ENCODE results near the gene ZNF385B. TPM values are rescaled to one million over a fixed set of nuclear protein-coding genes. Genes with fewer than 3 reads are reported as not detected.
"Not testable (repeated sequence)": the region's sequence is repeated elsewhere in the genome, so short reads cannot be mapped to it uniquely, and the experiment has no call there.

ZNF385B gene
- total RNA-seq = not detected

DNA sequence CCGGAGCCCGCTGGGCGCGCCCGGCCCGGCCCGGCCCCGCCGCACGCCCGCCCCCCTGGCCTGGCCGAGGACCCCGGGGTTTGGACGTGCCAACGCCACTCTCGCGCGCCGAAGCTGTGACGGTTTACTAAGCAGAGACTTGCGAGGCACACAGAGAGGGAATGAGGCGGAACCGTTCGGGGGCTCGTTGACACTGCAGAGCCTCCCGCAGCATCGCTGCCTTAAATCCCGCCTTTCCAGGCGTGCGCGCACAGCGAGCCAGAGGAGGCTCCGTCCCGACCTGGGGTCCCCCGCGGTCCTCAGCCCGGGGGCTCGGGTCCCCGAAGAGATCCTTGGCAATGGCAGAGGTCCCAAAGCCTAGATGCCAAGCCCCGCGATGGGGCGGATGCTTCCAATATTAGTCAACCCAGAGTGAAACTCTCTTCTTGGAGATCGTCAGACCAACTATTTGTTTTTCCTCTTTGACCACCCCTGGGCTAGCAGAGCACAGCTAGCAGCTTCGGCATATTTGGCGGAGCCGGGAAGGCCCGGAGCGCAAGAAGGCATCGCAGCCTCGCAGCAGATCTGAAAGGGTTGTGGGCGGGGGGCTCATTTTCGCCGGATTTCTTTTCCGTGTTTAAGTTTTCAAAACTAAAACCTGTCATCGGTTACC lies at the start of gene ZNF385B:
Gene ZNF385B (minus strand): TSS at position 197 of the 652 bp plus-strand sequence.
- no peak for DNase-seq

DNA sequence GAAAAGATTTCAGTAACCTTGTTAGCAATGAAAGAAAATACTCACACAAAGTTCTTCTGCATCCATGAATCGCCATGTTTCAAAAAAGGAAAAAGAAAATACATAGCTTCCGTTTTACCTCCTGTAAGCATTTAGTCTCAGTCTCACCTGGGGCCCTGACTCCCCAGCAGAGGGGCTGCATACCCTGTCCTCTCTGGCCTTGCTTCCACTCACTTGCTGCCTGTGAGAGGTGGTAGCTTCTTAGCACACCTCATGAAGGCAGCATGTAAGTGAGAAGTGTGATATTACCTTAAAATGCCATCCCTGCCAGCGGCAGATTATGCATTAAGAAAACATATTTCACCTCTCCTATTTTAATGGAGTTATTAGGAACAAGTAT lies 49.3 kb upstream of the ZNF385B start:
- DNase-seq = no peak

DNA sequence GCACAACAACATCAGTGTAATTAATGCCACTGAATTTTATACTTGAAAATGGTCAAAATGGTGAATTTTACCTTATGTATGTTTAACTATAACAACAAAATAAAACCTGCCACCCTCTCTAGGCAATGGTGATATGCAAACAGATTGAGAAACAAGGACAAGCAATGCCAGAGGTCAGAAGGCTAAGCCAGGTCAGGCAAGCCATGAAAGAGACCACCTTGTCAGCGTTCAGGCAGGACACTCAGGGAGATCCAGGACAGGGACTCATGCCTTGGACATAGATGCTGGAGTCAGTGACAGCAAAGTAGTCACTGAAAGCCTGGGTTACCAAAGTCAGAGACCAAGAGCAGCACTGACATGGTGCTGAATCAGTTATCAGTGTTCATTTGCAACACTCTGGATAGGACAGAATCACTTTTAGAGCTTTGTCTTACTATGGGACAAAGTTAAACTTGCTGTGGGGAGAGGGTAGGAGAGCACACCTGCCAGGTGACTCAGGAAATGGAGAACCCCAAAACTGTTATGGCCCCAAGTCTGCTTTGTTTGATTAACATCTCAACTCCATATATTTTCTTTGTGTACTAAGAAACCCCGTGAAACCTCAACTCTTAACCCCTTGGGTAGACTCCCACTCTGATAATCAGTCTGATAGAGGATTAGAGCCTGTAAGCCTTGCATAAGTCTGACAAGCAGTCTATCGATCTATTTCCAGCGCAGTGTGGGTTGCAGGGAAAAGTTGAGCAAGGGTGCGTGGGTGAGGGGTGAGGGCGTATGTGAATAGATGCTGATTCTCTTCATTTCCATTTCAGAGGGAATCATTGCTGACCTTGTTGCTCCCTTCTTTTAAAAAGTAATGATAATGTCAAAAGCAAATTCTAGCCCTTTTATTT lies 48.7 kb upstream of the ZNF385B start:
- DNase-seq = no peak

DNA sequence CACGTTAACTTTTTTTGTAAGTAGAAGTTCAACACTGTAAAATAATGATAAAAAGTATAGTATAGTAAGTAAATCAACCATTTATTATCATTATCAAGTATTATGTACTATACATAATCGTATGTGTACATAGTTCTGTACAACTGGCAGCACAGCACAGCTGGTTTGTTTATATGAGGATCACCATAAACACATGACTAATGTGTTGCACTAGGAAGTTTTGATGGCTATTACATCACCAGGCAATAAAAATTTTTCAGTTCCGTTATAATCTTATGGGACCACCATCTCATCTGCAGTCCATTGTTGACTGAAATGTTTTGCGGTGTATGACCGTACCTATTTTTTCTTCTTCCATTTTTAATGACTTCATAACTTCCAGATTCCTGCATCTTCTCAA lies 39.2 kb upstream of the ZNF385B start:
- DNase-seq = no peak

DNA sequence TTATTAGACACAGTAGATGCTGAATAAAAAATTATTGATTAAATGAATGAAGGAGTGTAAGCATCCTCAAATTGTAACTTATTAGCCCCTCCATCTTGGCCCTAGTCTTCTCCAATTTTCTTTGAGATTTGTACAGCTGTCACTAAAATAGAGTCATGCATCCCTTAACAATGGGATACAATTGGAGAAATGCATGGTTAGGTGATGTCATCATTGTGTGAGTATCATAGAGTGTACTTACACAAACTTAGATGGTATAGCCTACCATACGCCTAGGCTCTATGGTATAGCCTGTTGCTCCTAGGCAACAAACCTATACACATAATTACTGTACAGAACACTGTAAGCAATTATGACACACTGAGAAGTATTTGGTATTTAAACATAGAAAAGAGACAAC lies 38.3 kb upstream of the ZNF385B start:
- DNase-seq = no peak

DNA sequence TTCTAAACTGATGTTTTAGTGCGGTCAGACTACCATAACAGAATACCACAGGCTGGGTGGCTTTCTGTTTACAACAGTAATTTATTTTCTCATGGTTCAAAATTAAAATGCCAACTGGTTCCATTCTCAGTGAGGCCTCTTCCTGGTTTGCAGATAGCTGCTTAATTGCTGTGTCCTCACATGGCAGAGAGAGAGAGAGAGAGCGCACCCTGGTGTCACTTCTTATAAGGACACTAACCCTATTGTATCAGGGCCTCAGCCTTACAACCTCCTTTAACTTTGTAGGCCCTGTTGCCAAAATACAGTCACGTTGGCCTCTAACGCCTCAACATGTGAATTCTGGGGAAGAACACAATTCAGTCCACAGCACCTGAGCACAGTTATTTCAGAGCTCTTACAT lies 37.5 kb upstream of the ZNF385B start:
- DNase-seq = no peak

DNA sequence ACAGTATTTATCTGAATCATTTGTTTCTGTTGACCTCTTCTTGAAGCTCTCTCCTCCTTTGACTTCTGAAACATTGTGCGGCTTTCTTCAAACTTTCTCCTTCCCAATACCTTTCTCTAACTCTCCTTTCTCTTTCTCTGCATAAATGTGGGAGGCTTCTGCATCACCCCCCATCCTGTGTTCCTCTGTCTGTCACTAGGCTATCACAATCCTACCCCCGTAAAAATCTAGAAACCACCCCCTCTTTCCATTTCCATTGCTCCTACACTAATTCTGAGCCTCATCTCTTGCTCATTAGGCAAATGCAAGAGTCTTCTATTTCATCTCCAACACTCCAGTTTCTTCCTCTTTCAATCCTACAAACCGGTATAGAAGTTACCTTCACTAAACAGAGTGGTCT lies 32.2 kb upstream of the ZNF385B start:
- DNase-seq = no peak

DNA sequence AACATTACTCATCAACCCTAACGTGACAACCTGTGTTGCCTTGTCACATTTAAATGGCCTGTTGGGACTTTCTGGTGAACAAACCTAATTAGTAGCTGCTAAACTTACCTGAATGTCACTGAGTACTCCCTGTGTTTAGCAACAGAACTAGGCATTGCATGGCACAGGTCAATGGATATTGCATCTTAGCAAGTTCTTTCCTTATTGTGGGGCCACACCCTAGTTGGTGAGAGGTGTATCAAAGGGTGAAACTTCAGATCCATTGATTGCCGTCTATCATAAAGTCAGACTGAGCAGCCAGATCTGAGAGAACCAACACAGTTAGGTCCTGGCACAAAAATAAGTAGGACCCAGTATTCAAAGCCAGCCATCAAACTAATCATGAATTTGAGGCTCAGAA lies 29.8 kb upstream of the ZNF385B start:
- no peak for DNase-seq

DNA sequence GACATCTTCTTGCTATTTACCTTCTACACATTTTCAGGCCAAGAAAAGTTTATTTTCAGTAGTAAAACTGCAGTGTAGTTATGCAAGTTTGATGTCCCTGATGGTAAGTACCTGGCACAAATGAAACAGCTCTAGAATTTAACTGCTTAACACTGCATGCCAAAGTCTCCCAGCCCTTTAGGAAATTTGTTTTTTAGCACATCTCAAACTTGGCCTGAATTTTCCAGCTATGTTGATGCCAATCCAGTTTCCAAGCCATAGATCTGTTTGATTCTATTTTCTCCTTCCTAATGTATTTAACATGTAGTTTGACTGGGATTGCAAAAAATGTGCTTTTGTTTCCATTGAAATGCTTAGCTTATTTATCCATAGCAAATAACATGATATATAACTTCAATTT lies 29.3 kb upstream of the ZNF385B start:
- DNase-seq = no peak

DNA sequence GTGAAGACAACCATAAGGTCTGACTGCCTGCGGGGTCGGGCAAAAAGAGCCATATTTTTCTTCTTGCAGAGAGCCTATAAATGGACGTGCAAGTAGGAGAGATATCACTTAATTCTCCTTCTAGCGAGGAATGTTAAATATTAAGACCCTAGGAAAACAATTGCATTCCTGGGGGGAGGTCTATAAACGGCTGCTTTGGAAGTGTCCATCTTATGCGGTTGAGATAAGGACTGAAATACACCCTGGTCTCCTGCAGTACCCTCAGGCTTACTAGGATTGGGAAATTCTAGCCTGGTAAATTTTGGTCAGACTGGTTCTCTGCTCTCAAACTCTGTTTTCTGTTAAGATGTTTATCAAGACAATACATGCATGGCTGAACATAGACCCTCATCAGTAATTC lies 27.2 kb upstream of the ZNF385B start:
- not testable (repeated sequence) for DNase-seq

DNA sequence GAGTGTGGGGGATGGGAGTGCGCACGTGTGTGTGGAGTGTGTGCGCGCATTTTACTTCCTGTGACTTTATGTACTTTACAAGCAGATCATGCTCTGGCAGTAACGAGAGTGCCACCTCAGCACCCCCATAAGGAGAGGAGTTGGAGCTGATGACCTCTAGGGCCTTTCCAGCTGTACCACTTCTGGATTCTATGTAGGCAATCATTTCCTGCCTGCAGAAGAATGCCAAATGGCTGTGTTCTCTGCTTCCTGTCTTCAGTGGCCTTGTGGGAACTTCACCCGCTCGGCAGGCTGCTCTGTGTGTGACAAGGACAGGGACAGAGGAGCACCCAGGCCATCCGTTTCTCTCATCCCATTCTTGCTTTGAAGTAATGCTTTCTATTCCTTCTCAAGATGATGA lies 22.8 kb upstream of the ZNF385B start:
- no peak for DNase-seq

DNA sequence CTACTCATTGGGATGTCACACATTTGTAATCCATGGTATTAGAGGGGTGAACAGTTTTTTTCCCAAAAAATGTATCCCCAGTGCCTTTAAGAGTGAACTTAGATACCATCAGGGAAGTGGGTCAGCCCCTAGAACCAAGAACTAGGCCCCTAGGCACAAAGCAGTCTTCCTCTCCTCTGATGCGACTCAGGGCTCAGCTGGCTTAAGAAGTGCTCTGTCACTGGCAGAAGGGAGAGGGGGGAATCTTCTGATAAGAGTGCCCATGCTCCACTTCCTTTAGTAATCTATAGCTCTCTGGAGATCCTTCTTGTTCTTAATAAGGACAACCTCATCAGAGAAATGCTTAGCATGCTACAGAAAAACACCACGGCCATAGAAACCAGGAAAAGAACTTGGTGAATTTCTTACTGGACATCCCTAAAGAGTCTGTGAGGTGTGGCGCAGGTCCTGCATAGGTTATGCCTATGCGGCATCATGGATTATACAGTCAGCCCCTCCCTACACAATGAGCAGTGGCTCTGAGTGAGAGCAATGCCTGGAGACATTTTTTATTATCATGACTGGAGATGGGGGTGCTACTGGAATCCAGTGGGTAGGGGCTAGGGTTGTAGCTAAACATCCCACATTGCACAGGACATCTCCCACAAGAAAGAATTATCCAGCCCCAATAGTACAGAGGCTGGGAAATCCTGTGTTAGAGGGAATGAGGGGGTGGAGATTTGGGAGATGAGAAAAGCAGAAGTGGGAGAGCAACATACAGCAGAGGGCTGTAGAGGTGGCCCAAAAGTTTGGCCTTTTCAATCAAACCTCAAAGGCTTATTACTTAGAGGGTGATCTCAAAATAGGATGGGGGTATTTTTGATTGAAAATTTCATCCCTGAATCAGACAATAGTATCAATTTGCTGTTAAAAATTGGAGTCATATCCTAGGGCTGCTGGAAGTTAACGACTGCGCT lies 21.7 kb upstream of the ZNF385B start:
- no peak for DNase-seq

DNA sequence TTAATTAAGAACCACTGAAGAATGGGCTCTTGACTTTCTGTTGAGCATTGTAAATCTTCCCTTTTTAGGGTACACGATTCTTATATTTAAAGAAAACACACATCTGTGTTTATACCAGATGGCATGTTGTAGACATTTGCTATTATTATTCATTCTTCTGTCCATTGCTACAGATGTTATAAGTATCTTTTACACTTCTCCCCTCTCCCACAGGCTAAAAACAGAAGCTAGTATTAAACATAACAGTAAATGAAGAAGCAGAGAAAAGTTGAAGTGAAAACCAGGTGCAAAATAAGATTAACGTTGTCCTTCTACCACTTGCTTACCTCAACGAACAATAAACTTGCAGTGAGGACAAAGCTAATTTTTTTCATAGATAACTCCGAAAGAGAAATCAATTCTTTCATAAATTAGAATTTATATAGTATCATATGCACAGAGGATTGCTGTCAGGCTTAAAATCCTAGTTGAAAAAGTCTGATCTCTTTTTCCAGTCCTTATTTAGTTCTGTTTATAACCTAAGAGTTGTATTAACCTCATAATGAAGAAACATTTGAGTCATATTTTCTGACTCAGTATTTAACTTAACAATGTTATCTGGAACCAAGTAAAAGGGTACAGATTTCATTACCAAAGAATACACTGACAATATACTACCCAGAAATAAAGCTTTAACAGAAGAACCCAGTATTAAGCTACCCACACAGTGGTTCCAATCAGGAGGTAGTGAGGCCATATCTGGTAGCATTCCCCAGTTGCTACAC lies 16.4 kb upstream of the ZNF385B start:
- no peak for DNase-seq

DNA sequence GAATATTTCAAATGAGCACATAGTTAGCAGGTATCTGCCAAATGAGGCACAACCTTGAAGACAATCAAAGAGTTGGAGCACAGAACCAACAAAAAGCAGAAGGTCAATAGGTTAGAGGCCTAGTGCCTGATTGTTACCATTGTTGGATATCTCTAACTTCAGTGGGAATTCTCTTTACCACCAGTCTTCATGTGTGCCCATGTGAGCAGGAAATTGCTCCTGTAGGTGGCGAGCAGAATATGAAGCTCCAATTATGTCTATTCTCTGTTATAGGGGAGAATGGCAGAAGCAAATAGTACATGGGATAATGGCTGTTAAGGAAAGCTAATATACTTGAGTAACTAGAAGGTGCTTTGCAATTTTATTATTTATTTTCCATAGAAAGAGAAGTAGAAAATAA lies 14.9 kb upstream of the ZNF385B start:
- DNase-seq = no peak

DNA sequence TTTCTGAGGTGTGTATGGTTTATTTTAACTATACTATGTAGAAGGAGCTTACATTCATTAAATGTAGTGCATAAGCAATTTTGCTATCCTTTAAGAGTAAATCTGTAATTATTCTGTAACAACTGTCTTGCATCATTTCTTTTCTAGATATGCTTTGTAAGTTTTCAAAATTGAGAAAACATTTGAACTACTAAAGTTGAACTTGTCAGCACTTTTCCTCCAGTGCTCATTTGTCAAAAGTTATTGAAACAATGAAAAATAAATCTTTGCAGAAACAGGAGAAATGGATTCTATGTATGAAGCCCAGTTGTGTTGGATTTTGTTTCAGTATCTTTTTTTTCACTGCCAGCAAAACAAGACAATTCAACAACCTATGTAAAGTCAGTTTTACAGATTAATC lies 14.5 kb upstream of the ZNF385B start:
- DNase-seq = no peak

DNA sequence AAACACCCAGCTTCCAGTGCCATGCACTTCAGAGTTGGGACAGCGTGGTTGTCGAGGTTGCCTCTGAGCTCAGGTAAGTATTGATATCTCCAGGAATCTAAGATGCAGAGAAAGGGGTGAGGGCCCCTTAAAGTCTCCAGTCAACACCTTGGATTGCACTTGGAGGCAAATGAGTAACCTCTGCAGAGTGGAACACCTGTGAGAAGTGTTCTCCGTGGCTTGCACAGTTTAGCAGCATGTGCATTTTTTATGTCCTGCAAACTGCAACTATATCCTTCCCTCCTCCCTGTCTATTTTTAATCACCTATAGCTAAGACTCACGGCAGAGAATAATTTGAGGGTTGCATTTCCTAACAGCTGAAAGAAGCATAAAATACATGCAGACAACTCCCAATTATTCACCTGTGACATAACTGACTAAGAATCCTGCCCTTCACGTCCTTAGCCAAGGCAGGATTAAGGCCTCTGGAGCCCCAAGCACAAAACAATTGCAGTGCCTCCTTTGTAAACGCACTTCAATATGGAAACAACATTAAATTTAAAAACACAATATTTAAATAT lies 1.6 kb upstream of the ZNF385B start:
- DNase-seq = no peak

DNA sequence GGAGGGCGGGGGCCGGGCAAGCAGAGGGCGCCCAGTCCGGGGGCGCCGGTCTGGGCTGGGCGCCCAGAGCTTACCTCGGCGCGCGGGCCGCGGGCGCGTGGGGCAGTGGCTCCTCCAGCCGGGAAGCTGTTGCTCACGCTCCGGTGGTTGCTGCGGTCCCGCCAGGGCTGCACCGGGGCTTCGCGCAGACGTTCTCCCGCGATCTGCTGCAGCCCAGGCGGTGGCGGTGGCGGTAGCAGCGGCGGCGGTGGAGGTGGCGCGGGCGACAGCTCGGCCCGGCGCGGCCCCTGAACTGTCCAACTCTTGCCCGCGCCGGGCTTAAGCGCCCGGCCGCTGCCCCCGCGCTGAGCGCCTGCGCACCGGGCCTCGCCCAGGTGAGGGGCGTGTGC lies 391 bp downstream of the ZNF385B start:
- DNase-seq = no peak

DNA sequence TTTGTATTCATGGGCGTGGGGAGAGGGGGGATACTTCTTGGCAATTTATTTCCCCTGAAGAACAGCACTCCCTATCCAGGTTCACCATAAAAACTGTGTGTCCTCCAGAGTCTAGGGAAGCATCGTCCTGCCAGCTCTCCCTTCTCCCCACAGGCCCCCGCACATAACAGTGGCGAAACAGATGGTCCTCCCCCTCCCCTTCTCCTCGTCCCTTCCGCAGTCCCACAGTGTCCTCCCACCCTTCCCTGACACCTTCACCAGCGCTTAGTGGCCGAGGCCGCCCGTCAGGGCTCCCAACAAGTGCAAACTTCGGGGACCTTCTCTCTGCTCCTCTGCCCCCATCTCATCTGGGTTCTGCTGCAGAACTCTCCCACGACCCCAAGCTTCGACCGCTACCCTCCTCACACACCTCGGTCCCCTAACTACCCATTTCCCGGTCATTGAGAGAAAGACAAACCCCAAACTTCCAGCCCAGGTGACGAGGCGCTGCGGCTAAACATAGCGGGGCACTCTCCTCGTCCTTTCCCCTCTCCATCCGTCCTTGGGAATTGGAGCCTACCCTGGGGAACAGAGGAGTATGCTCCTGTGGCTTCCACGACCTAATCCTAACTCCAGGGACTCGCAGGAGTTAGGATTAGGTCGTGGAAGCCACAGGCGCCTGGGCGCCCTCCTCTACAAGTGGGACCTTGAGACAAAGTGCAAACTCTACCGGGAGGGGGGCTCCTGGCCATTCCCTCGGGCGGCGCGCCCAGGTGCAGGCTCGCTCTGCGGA lies 971 bp downstream of the ZNF385B start:
- no peak for DNase-seq

DNA sequence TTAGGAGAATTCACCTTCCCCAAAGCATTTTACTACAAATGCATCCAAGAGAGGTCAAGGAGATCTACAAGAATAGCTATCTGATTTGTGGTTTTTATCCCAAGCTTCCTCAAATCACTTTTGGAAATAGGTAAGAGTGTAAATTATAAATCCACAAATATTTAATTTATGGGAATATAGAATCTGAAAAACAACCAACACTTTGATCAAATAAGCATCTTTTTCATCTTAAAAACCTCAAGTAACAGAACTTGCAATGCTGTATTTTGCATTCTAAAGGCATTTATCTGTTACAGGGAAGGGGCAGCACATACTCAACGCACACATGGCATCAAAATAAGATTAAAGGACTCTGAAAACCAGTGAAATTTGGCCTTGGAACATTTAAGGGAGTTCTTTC lies 1.9 kb downstream of the ZNF385B start:
- DNase-seq = no peak

DNA sequence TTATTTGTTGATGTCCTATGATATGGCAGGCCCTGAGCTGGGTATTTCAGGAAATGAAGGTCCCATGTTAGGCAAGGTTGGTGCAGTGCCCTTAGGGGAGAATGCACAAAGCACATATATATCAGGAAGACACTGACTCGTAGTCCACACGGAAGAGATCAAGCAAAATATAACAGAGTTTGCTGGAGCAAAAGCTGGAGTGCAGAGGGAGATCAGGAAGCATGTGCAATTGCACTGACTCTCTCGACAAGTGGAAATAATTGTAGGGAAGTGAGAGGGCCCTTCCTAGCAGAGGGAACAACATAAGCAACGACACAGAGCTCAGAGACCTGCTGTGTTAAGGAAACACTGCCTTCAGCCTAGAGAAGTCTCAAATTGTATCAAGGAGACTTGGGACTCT lies 4.2 kb downstream of the ZNF385B start:
- no peak for DNase-seq

DNA sequence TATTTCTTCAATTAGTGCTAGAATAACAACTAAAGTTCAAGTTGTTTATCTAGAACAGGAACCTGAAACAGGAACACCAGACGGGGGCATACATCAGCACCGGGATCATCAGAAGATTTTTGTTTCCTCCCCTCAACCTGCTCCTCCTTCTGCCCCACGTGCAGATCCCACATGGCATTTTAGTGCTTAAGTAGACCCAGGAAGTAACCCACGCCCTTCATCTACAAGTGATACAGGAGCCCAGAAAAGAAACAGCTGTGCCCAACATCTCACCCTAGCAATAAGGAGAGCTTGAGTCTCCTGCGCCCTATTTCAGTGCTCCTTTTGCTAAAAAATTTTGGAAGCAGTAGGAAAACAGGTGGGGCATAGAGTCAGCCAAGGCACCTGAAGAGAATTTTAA lies 5.2 kb downstream of the ZNF385B start:
- no peak for DNase-seq
